Measurements from ENCODE around the gene TEDC1.

Gene TEDC1

DNA sequence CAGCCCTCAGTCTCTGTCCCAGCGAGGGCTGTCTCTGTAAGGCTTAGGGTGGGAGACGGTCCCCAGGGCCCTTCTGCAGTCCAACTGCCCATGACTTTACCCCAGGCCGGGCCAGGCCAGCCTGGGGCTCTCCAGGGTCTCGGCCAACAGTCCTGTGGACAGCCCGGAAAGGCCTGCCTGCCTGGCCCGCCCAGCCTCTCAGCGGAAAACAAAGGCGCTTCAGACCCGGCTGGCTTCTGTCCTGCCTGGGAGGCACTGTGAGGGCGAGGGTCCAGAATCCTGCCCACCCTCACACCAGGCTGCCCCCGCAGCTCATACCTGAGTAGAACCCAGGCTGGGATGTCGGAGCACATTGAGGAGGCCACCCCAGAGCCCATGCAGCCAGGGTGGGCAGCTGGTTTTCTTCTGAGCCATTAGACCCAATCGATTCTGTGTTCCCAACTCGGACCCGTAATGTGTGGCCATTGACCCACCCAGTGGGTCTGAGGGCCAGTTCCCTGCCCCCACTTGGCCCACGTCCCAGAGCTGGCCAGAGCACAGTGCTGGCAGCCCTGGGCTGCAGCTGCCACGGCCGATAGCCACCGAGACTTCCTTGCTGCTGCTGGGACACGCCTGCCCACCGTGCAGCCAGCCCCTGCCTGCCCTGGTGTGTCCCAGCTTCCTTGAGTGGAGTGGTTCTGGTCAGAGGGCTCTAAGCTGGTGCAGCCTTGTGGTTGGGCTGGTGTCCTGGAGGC, 14.8 kb upstream of the TEDC1 start:
- H3K4me3 ChIP-seq (ENCODE audit: low read depth, low read length), result no peak overlapping the region
- TF ChIP-seq, protein P1, sequence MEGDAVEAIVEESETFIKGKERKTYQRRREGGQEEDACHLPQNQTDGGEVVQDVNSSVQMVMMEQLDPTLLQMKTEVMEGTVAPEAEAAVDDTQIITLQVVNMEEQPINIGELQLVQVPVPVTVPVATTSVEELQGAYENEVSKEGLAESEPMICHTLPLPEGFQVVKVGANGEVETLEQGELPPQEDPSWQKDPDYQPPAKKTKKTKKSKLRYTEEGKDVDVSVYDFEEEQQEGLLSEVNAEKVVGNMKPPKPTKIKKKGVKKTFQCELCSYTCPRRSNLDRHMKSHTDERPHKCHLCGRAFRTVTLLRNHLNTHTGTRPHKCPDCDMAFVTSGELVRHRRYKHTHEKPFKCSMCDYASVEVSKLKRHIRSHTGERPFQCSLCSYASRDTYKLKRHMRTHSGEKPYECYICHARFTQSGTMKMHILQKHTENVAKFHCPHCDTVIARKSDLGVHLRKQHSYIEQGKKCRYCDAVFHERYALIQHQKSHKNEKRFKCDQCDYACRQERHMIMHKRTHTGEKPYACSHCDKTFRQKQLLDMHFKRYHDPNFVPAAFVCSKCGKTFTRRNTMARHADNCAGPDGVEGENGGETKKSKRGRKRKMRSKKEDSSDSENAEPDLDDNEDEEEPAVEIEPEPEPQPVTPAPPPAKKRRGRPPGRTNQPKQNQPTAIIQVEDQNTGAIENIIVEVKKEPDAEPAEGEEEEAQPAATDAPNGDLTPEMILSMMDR (IDR thresholded peaks at IDR 0.05; ENCODE audit: low read depth, low read length), result no peak

DNA sequence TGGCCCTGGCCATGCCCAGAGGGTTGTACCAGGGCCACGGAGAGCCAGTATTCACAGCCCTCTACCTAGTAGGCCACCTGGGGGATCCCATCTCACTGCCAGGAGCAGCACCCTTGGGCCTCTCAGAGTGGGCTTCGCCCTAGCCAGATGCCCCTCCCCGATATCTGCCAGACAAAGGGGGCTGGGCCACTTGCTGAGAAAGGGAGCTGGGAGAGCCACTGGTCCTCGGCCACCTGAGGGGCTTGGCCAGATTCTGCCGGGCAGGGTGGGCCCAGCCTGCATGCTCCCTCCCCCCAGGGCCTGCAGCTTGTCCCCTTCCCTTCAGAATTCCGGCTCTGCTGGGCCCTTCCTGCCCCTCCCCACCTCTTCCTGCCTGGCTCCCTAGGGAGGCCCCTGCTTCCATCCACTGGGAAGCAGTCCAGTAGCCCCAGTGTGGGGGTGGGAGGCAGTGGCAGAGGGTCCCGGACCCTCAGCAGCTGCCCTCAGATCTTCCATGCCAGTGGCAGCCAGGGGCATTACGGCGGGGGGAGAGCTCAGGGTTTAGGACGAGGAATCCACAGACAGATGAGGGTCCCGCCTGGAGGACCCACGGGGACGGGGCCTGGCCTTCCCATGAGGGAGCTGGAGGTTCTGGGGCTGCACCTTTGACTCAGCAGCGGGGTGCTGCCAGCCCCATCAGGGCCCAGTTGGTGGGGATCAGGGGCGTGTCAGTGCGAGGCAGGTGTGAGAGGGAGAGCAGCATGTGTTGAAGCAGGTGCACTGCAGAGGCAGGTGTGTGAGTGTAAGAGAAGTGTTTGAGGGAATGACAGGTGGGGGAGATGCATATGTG, 14.0 kb upstream of the TEDC1 start:
- no peak overlapping the region for H3K4me3 ChIP-seq (ENCODE audit: low read depth, low read length)
- TF ChIP-seq, protein P1 (IDR thresholded peaks at IDR 0.05; ENCODE audit: low read depth, low read length), result no peak

DNA sequence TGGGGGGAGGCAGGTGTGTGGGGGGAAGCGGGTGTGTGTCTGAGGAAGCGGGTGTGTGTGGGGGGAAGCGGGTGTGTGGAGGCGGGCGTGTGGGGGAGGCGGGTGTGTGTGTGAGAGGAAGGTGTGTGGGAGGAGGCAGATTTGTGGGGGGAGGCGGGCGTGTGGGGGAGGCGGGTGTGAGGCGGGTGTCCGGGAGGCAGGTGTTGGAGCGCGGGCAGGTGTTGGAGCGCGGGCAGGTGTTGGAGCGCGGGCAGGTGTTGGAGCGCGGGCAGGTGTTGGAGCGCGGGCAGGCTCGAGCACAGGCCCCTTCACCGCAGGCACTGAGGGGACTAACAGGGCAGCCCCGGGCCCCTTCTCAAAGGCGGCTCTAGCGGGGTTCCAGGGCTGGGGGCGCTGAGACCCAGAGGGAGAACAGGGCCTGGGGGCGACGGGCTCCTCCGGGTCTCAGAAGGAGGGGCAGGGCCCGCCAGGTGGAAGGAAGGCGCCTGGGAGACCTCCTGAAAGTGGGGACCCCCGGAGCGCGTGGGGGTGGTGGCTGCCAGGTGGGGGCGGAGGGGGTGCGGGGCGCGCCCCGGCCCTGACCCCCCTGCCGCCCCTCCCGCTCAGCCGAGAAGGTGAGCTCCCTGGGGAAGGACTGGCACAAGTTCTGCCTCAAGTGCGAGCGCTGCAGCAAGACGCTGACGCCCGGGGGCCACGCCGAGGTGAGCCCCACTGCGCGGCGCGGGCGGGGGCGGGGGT, 13.2 kb upstream of the TEDC1 start:
- TF ChIP-seq, protein P1 (IDR thresholded peaks at IDR 0.05; ENCODE audit: low read depth, low read length), result no peak
- no peak overlapping the region for H3K4me3 ChIP-seq (ENCODE audit: low read depth, low read length)

DNA sequence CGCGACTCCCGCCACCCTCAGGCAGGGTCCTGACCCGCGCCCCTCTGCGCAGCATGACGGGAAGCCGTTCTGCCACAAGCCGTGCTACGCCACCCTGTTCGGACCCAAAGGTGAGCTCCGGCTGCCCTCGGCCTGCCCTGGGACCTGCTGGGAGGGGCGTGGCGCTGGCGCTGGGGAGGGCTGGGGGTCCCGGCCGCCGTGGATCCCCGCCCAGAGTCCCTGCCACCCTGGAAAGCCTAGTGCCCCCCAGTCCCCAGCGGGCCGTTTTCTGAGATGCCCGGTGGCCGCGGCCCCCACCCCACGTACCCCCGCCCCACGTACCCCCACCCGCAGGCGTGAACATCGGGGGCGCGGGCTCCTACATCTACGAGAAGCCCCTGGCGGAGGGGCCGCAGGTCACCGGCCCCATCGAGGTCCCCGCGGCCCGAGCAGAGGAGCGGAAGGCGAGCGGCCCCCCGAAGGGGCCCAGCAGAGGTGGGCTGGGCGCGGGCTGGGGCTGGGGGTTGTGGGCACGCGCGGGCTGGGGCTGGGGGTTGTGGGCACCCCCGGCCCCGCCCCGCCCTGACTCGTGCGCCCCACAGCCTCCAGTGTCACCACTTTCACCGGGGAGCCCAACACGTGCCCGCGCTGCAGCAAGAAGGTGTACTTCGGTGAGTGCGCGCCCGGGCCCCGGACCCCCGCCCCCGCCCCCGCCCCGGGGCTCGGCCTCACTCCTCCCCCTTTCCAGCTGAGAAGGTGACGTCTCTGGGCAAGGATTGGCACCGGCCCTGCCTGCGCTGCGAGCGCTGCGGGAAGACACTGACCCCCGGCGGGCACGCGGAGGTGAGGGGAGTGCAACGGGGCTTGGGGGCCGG, 12.4 kb upstream of the TEDC1 start:
- H3K4me3 ChIP-seq (ENCODE audit: low read depth, low read length), result no peak overlapping the region
- TF ChIP-seq, protein P1 (IDR thresholded peaks at IDR 0.05; ENCODE audit: low read depth, low read length), result no peak

DNA sequence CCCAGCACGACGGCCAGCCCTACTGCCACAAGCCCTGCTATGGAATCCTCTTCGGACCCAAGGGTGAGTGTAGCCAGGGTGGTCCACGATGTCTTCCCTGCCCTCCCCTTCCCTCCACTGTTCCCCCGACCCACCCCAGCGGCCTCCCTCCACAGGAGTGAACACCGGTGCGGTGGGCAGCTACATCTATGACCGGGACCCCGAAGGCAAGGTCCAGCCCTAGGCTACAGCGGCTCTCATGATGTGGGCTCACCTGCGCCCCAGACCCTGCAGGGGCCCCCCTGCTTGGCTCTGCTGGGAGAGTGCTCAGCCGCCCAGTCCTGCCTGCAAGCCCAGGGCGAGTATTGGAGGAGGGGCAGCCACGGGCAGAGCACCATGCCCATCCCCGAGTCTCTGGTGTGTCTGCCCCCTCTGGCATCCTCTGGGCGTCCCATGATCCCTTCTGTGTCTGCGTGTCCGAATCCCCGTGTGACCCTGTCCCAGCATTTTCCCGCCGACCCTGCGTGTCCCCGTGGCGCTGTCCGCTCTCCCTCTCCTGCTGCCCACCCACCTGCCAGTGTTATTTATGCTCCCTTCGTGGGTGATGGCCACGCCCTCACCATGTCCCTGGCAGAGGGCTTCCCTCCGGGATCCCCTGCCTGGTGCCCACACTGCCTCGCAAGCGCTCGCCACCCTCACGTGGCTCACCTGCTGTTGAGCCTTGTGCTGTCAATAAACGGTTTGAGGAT, 11.5 kb upstream of the TEDC1 start:
- no peak overlapping the region for H3K4me3 ChIP-seq (ENCODE audit: low read depth, low read length)
- TF ChIP-seq, protein P1 (IDR thresholded peaks at IDR 0.05; ENCODE audit: low read depth, low read length), result no peak

DNA sequence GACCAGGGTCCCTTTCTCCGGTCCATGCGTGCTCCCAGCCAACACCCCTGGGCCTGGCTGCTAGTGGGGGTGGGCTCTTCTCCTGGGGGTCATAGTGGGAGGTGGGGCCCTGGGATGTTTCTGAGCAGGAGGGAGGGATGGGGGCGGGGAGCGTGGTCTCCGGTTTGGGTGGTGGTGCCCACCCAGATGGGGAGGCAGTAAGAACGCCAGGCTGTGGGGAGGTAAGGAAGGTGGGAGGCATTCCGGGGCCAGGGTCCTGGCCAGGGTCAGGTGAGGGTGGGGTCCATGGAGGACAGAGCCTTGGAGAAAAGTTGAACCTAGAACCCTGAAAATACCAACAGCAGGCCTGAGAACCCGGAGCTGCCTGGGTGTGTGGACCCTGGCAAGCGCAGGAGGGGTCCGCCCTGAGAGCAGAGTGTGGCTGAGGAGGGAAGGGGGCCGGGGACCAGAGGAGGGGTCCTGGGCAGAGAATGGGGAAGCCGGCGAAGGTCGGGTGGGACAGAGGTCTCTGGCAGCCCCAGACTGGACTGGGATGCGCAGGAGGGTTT, 10.8 kb upstream of the TEDC1 start:
- no peak overlapping the region for H3K4me3 ChIP-seq (ENCODE audit: low read depth, low read length)
- TF ChIP-seq, protein P1 (IDR thresholded peaks at IDR 0.05; ENCODE audit: low read depth, low read length), result no peak

All from WI38 (cell line).